Hepatocyte (in vitro differentiated cells): ENCODE measurements around the gene ANXA7. TPM values are rescaled to one million over a fixed set of nuclear protein-coding genes. Genes with fewer than 3 reads are reported as not detected.

Experiments used
- DNase-seq: peaks from one replicate; pipeline ENCODE4 v3.0.0-alpha.2; 2016; ENCODE audit warnings: low spot score
- H2AFZ ChIP-seq: fragments of 200-600 bp; sonication (generic); 2 replicates; pipeline ENCODE4 v1.6.0; 2016; ENCODE audit warnings: antibody characterized with exemption, mild to moderate bottlenecking
- H3K27ac ChIP-seq: fragments of 200-600 bp; sonication (generic); 2 replicates; pipeline ENCODE4 v1.5.1; 2016; ENCODE audit warnings: mild to moderate bottlenecking
- H3K27me3 ChIP-seq: fragments of 200-600 bp; sonication (generic); 2 replicates; pipeline ENCODE4 v1.6.1; 2016
- H3K36me3 ChIP-seq: fragments of 200-600 bp; sonication (generic); replicated peaks from 2 replicates; pipeline ENCODE4 v1.5.1; 2016; ENCODE audit warnings: low read depth; ENCODE audit not compliant: insufficient read depth
- H3K4me1 ChIP-seq: fragments of 200-600 bp; sonication (generic); 2 replicates; pipeline ENCODE4 v1.5.1; 2016; ENCODE audit warnings: mild to moderate bottlenecking, moderate library complexity; ENCODE audit not compliant: insufficient read depth
- H3K4me2 ChIP-seq: fragments of 200-600 bp; sonication (generic); 2 replicates; pipeline ENCODE4 v1.6.0; 2016
- H3K4me3 ChIP-seq: fragments of 200-600 bp; sonication (generic); 2 replicates; pipeline ENCODE4 v1.5.1; 2016; ENCODE audit warnings: mild to moderate bottlenecking
- H3K79me2 ChIP-seq: fragments of 200-600 bp; sonication (generic); 2 replicates; pipeline ENCODE4 v1.6.0; 2017; ENCODE audit warnings: mild to moderate bottlenecking
- H3K9me2 ChIP-seq: fragments of 200-600 bp; sonication (generic); replicated peaks from 2 replicates; pipeline ENCODE4 v1.6.0; 2017; ENCODE audit warnings: mild to moderate bottlenecking; ENCODE audit not compliant: insufficient read depth
- H3K9me3 ChIP-seq: fragments of 200-600 bp; sonication (generic); 2 replicates; pipeline ENCODE4 v1.5.1; 2016; ENCODE audit warnings: low read depth, mild to moderate bottlenecking
- H4K20me1 ChIP-seq: fragments of 200-600 bp; sonication (generic); 2 replicates; pipeline ENCODE4 v1.6.0; 2016; ENCODE audit warnings: mild to moderate bottlenecking; ENCODE audit not compliant: insufficient read depth, poor library complexity, severe bottlenecking
- CTCF ChIP-seq: fragments of 200-600 bp; sonication (generic); IDR thresholded peaks from 2 replicates; pipeline ENCODE4 v1.5.1; 2016; ENCODE audit warnings: antibody characterized with exemption, mild to moderate bottlenecking; ENCODE audit not compliant: poor library complexity
- EZH2 ChIP-seq: fragments of 200-600 bp; sonication (generic); IDR thresholded peaks from 2 replicates; pipeline ENCODE4 v1.6.1; 2016; ENCODE audit warnings: antibody characterized with exemption, mild to moderate bottlenecking, borderline replicate concordance
- EZH2phosphoT487 ChIP-seq: fragments of 200-600 bp; sonication (generic); IDR thresholded peaks from one replicate; pipeline ENCODE4 v1.6.1; 2018; ENCODE audit warnings: antibody characterized with exemption, mild to moderate bottlenecking, low read depth, moderate library complexity; ENCODE audit not compliant: unreplicated experiment, severe bottlenecking
- WGBS: methylation state at CpG from one replicate; pipeline ENCODE4 v1.1.6; 2016; ENCODE audit warnings: low lambda C conversion rate; ENCODE audit errors: missing lambda C conversion rate; 5-methylcytosine and 5-hydroxymethylcytosine counted together
- polyA plus RNA-seq: library from polyadenylated mRNA; unstranded; fragments of >200 nt; fragmentation: Nextera tagmentation; extraction: Ambion mirVana; gene quantifications from 2 replicates; pipeline ENCODE4 v1.2.1, GENCODE V29; 2016
- total RNA-seq: library from RNA; depleted of rRNA; stranded (reverse); fragments of >200 nt; gene quantifications from 2 replicates; pipeline ENCODE4 v1.2.3, GENCODE V29; 2014

Gene ANXA7
- total and polyA plus RNA-seq, 2 experiments from 2014 or later: 88.8 to 90.7 TPM

- Histone ChIP-seq H2AFZ (no peak overlapping the region), H3K27ac (no peak overlapping the region), H3K9me3 (no peaks in the 10 kb centered on the region), H3K36me3 (no peaks in the 10 kb centered on the region), H3K9me2 (no peaks in the 10 kb centered on the region), H3K4me2 (no peak overlapping the region), H3K79me2 (no peaks in the 10 kb centered on the region), H3K4me3 (no peak overlapping the region), H4K20me1 (no peaks in the 10 kb centered on the region), H3K4me1 (no peaks in the 10 kb centered on the region), H3K27me3 (no peaks in the 10 kb centered on the region)
- DNase-seq: no peak
- TF ChIP-seq EZH2 (no peak), EZH2phosphoT487 (no peak), CTCF (no peak)
- WGBS: 91% methylated on average over 1 of the region's 1 CpG
Measured at GRCh38 chr10:73444457-73444856, 30.6 kb upstream of the ANXA7 start.

- no peaks in the 10 kb centered on the region for H4K20me1 ChIP-seq
- WGBS: 94% methylated on average over 1 of the region's 1 CpG
- DNase-seq: no peak
- H3K36me3 ChIP-seq: no peaks in the 10 kb centered on the region
- no peak overlapping the region for H3K4me2 ChIP-seq
- TF ChIP-seq CTCF: no peak
- no peak for TF ChIP-seq EZH2
- no peak for TF ChIP-seq EZH2phosphoT487
- H3K4me3 ChIP-seq: no peak overlapping the region
- H2AFZ ChIP-seq: no peak overlapping the region
- H3K9me3 ChIP-seq: no peaks in the 10 kb centered on the region
- H3K9me2 ChIP-seq: no peaks in the 10 kb centered on the region
- no peaks in the 10 kb centered on the region for H3K4me1 ChIP-seq
- H3K27ac ChIP-seq: no peak overlapping the region
- no peaks in the 10 kb centered on the region for H3K27me3 ChIP-seq
- H3K79me2 ChIP-seq: no peaks in the 10 kb centered on the region
Measured at GRCh38 chr10:73439605-73440312, 25.9 kb upstream of the ANXA7 start.

GRCh38 chr10:73439055-73439454, 25.2 kb upstream of the ANXA7 start:
- no peak overlapping the region for H3K4me2 ChIP-seq
- no peaks in the 10 kb centered on the region for H3K36me3 ChIP-seq
- H3K9me2 ChIP-seq: no peaks in the 10 kb centered on the region
- WGBS: 97% methylated on average over 1 of the region's 1 CpG
- no peak for DNase-seq
- no peak overlapping the region for H3K27ac ChIP-seq
- H3K4me3 ChIP-seq: no peak overlapping the region
- H4K20me1 ChIP-seq: no peaks in the 10 kb centered on the region
- no peak overlapping the region for H2AFZ ChIP-seq
- H3K79me2 ChIP-seq: no peaks in the 10 kb centered on the region
- no peaks in the 10 kb centered on the region for H3K27me3 ChIP-seq
- no peaks in the 10 kb centered on the region for H3K9me3 ChIP-seq
- no peak for TF ChIP-seq CTCF
- TF ChIP-seq EZH2: no peak
- no peak for TF ChIP-seq EZH2phosphoT487
- H3K4me1 ChIP-seq: no peaks in the 10 kb centered on the region
